GM12874 (cell line): ENCODE measurements around the gene MYOCD.

ENCODE experiments used
- TF ChIP-seq, protein P1 (sequence below): IDR thresholded peaks from 2 replicates; pipeline ENCODE4 v1.5.1; 2011; ENCODE audit warnings: low read depth, mild to moderate bottlenecking, control low read depth, low read length, moderate library complexity; ENCODE audit not compliant: insufficient read depth

The MYOCD gene

DNA sequence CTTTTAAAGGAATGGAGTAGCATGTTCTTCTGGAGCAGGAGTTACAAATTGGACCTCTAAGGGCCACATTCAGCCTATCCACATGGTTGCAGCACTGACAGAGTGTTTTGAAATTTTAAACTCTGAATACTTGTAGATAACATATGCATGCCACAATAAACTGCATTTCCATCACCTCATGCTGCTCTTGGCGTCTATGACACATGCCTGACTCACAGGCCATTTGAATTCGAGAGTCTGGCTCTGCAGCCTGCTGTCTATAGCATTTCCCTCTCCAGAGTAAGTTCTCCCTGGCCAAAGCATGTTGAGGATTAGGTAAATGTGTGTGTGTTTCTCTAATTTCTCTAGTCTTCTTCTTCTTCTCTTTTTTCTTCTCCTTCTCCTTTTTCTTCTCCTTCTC, 28.7 kb upstream of the MYOCD start:
- TF ChIP-seq, protein P1, sequence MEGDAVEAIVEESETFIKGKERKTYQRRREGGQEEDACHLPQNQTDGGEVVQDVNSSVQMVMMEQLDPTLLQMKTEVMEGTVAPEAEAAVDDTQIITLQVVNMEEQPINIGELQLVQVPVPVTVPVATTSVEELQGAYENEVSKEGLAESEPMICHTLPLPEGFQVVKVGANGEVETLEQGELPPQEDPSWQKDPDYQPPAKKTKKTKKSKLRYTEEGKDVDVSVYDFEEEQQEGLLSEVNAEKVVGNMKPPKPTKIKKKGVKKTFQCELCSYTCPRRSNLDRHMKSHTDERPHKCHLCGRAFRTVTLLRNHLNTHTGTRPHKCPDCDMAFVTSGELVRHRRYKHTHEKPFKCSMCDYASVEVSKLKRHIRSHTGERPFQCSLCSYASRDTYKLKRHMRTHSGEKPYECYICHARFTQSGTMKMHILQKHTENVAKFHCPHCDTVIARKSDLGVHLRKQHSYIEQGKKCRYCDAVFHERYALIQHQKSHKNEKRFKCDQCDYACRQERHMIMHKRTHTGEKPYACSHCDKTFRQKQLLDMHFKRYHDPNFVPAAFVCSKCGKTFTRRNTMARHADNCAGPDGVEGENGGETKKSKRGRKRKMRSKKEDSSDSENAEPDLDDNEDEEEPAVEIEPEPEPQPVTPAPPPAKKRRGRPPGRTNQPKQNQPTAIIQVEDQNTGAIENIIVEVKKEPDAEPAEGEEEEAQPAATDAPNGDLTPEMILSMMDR: no peak

DNA sequence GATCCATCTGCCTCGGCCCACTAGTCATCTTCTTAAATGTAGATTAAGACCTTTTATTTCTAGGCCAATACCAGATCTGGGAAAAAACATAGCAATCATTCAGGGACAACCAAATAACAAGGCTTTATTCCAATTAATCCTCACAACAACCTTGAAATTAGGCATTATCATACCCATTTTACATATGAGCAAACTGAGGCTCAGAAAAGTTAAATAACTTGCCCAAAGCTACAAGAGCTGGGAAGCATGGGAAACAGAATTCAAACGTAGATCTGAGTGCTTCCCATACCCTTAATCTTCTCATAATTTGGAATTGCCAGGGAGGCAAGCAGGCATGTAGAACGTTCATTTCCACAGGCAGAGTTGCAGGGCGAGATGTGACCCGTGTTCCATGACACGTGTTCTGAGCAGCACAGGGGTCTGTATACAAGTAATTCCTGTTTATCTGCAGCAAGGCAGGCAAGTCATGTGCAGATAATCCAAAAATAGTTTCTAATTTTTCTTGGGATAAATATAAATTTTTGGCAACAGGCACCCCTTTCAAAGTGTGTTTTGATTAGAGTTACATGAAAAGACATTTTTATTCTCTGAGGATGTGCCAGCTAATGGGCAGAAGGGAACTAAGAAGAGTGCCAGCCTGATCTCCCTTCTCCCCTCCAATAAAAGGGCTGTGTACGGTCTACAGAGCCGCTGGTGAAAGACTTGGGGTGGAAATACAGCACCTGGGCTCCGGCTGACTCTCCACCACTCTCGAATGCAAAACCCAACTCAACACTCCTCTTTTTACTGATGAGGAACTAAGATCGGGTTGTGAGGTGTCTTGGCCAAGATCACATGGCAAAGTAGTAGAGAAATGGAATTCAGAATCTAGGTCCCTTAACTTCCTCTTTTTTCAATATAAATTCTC, 27.7 kb upstream of the MYOCD start:
- TF ChIP-seq, protein P1: no peak

DNA sequence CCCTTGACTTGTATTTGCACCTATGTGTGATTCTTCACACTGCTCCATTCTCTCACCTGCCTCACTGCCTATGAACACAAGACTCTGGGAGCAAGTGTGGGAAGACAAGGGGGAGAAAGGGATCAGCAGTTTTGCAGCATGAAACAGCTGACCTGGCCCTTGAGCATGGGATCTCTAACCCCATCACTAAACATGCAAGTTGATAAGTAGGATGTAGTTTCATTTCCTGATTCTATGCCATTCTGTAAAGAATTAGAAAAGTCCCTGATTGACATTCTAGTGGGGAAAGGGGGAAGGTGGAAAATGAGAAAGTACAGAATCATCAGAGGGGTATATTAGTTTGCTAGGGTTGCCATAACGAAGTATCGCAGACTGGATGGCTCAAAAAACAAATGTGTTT, 25.3 kb upstream of the MYOCD start:
- TF ChIP-seq, protein P1: no peak

DNA sequence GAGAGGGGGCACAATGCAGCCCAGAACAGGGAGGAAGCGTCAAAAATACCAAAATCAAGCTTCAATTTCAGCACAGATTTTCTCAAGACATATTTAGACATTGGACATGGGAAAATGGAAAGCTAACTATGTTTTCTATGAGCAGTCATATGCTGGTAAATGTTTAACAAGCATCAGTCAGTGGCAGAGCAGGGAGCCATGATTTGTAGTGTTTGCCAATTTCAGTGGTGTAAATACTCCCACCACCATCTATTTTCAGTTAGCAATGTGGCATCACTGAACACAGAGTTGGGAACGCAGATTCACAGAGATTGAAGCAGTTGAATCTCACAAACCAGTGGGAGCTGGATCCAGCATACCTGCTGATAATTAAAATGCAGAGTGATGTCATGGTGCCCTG, 24.6 kb upstream of the MYOCD start:
- TF ChIP-seq, protein P1: no peak

DNA sequence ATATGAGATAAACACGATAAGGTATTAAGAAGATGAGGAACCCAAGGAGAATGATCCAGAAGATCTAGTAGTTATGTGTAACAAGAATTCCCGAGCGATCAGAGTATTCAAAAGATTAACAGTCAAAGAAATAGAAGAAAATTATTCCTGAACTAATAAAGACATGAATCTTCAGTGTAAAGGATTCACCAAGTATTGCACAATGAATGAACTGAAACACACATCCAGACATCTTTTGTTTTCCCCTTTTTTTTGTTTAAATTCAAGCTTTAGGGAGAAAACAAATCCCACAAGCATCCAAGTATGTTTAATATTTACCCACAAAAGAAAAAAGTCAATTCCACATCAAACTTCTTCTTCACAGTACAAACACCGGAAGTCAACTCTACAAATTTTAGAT, 23.7 kb upstream of the MYOCD start:
- TF ChIP-seq, protein P1: no peak

DNA sequence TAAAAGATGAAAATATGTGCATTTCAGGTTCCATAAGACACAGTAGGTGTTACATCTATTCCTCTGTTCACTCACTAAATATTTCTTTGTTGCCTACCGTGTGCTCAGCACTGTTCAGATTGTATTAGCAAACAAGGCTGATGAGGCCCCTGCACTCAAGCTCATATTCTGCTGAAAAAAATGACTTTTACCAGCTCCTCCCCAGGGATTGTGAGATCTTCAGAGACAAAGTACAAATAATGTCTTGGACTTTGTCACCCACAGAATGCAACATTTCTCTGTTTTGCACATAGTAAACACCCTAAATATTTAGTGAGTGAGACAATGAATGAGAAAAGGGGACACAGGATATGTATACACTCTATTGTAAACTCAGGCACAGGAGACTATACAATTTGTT, 21.9 kb upstream of the MYOCD start:
- TF ChIP-seq, protein P1: no peak

DNA sequence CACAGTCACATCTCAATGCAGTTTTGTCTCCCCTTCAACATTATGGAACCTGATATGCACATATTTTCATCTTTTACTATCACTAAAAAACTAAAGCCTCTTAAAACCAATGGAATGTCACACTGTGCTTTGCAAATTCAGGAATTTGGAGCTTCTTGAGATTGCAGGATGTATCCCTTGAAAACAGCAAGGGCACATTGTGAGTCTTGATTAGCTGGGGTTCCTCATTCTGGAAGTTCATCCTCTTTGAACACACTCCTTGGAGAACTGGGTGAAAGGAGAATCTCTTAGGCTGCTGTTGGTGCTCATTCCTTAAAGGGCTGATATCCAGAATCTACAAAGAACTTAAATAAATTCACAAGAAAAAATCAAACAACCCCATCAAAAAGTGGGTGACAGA, 21.1 kb upstream of the MYOCD start:
- TF ChIP-seq, protein P1: no peak
